Progenitor cell of endocrine pancreas (in vitro differentiated cells): Measurements from ENCODE around the gene ZNF467. TPM values are rescaled to one million over a fixed set of nuclear protein-coding genes. Genes with fewer than 3 reads are reported as not detected.

Source experiments
- DNase-seq: peaks from one replicate; pipeline ENCODE4 v3.0.0; 2021; ENCODE audit warnings: low spot score; ENCODE audit not compliant: unreplicated experiment
- H3K27ac Mint-ChIP-seq: 2 replicates; pipeline ENCODE4 v1.8.0; 2021; ENCODE audit warnings: mild to moderate bottlenecking, moderate library complexity, mixed read lengths
- H3K27me3 Mint-ChIP-seq: 2 replicates; pipeline ENCODE4 v1.8.0; 2021; ENCODE audit warnings: mixed read lengths
- H3K36me3 Mint-ChIP-seq: 2 replicates; pipeline ENCODE4 v1.8.0; 2022; ENCODE audit warnings: mixed read lengths; ENCODE audit not compliant: insufficient read depth
- H3K4me1 Mint-ChIP-seq: 2 replicates; pipeline ENCODE4 v1.8.0; 2021; ENCODE audit warnings: low read depth, mixed read lengths
- H3K4me3 Mint-ChIP-seq: 2 replicates; pipeline ENCODE4 v1.8.0; 2021; ENCODE audit warnings: low read depth, mild to moderate bottlenecking, moderate library complexity, mixed read lengths
- H3K9me3 Mint-ChIP-seq: 2 replicates; pipeline ENCODE4 v1.8.0; 2021; ENCODE audit warnings: low read depth, mixed read lengths
- total RNA-seq: library from RNA; stranded (reverse); gene quantifications from 2 replicates; pipeline ENCODE4 v1.2.1, GENCODE V29; 2021
- TF ChIP-seq, protein P1 (sequence below): fragments of 200-600 bp; sonication (generic); IDR thresholded peaks from one replicate; pipeline ENCODE4 v1.5.0; 2021; ENCODE audit warnings: antibody characterized with exemption, mild to moderate bottlenecking; ENCODE audit not compliant: unreplicated experiment

Gene ZNF467
- total RNA-seq, 1 donor from 2014 or later = 16.1 TPM

DNA sequence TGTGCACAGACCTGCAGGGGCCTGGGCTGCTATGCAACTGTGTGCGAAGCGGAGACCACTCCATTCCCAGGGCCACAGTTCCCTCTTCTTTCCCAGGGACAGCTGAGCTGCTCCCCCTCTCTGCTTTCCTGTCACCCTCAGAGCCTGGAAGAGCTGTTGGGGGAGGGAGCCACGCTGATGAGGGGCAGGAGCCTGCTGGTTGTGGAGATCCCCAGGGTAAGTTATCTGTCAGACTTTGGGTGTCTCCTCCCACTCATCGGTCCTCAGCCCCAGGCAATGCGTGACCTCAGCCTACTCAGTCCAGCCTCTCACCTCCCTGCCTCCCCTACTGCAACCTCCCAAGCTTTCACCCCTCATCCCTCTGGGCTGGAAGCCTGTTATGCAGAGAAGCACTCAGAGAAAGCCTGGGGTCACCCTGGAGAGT lies 53.5 kb downstream of the ZNF467 start:
- H3K4me3 Mint-ChIP-seq = no peak overlapping the region
- DNase-seq = no peak
- TF ChIP-seq, protein P1, sequence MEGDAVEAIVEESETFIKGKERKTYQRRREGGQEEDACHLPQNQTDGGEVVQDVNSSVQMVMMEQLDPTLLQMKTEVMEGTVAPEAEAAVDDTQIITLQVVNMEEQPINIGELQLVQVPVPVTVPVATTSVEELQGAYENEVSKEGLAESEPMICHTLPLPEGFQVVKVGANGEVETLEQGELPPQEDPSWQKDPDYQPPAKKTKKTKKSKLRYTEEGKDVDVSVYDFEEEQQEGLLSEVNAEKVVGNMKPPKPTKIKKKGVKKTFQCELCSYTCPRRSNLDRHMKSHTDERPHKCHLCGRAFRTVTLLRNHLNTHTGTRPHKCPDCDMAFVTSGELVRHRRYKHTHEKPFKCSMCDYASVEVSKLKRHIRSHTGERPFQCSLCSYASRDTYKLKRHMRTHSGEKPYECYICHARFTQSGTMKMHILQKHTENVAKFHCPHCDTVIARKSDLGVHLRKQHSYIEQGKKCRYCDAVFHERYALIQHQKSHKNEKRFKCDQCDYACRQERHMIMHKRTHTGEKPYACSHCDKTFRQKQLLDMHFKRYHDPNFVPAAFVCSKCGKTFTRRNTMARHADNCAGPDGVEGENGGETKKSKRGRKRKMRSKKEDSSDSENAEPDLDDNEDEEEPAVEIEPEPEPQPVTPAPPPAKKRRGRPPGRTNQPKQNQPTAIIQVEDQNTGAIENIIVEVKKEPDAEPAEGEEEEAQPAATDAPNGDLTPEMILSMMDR = no peak
- no peak overlapping the region for H3K27ac Mint-ChIP-seq
- no peaks in the 10 kb centered on the region for H3K27me3 Mint-ChIP-seq
- H3K9me3 Mint-ChIP-seq = no peaks in the 10 kb centered on the region
- H3K36me3 Mint-ChIP-seq = peaks cover 2% of the 10 kb centered on the region
- H3K4me1 Mint-ChIP-seq = peaks cover 20% of the 10 kb centered on the region

DNA sequence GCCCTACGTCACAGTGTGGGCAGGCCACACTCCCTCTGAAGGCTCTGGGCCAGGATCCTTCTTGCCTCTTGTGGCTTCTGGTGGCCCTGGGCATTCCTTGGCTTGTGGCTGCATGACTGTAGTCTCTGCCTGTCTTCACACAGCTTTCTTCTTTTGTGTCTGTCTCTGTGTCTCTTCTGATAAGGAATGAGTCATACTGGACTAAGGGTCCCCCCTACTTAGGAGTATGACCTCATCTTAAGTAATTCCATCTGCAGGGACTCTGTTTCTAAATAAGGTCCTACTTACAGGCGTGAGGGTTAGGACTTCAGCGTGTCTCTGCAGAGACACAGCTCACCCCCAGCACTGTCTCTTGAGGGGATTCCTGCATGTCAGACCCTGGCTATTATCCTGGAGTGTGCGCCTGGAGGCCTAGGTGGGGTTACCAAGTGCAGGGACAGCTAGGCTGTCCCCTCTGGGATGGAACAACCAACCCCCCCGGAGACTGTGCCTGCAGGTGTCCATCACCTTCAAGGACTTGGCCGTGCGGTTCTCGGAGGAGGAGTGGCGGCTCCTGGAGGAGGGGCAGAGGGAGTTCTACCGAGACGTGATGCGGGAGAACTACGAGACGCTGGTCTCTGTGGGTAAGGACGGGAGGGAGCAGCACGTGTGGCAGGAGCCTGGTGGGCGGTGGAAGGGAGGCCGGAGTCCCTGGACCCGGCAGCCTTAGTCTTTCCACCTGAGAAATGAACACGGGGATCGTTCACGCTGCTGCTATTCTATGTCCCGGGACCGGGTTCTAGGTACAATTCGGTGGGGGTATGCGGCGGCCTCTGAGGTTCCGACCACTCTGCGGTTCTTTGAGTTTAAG lies 54.1 kb downstream of the ZNF467 start:
- TF ChIP-seq, protein P1 = no peak

DNA sequence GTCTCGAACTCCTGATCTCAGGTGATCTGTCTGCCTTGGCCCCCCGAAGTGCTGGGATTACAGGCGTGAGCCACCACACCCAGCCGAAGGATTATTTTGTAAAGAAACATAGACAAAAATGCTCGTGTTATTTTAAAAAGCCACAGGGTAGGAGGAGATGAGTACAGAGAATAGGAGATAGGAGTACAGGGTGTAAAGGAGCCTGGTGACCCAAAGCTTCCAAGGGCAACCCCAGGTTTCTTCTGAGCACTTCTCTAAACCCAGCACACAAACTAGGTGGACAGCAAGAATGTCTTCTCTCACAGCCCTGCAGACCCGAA lies 54.7 kb downstream of the ZNF467 start:
- Mint-ChIP-seq H3K9me3 (no peaks in the 10 kb centered on the region), H3K4me1 (peaks cover 20% of the 10 kb centered on the region), H3K36me3 (peaks cover 2% of the 10 kb centered on the region), H3K27ac (no peak overlapping the region), H3K27me3 (no peaks in the 10 kb centered on the region), H3K4me3 (no peak overlapping the region)
- no peak for DNase-seq
- TF ChIP-seq, protein P1 = no peak

More for the DNA sequence above, 54.1 kb downstream of the ZNF467 start:
- Mint-ChIP-seq H3K4me3 (no peak overlapping the region), H3K9me3 (no peaks in the 10 kb centered on the region), H3K4me1 (peaks cover 20% of the 10 kb centered on the region), H3K27me3 (no peaks in the 10 kb centered on the region), H3K36me3 (peaks cover 2% of the 10 kb centered on the region), H3K27ac (no peak overlapping the region)
- DNase-seq = no peak

DNA sequence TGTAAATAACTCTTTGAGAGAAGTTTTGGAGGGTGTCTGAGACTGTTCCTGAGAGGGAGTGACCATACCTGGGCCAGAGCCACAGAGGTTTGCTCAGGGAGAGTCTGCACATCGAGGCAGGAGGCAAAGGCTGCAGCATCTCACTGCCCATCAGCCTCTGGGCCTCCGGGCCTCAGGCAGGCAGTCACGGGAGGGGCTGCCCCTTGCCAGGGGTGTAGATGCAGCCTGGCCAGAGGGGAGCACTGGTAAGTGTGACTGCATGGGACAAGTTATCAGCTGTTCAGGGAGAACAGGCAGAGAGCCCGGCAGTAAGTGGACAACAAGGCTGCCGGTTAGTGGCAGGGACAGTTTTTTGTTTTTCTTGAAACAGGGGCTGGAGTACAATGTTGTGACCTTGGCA lies 55.9 kb downstream of the ZNF467 start:
- DNase-seq = no peak
- H3K27ac Mint-ChIP-seq = no peak overlapping the region
- H3K27me3 Mint-ChIP-seq = no peaks in the 10 kb centered on the region
- TF ChIP-seq, protein P1 = no peak
- no peak overlapping the region for H3K4me3 Mint-ChIP-seq
- no peaks in the 10 kb centered on the region for H3K36me3 Mint-ChIP-seq
- no peaks in the 10 kb centered on the region for H3K9me3 Mint-ChIP-seq
- peaks cover 20% of the 10 kb centered on the region for H3K4me1 Mint-ChIP-seq

DNA sequence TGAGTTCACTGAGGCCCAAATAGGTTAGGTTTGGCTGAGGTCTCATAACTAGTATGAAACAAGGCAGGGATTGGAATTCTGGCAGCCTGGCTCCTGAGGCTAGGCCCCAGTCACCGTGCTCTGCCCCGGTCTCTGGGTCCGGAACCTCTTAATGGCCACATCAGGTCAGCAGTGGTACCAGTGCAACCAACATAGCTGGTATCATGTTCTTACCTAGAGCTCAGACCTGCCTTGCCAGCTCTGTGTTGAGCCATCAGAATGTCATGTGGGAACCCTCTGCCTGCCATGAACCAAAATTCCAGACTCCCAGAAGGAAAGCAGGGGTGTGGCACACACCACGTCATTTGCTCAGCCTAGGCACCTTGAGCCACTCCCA lies 56.5 kb downstream of the ZNF467 start:
- no peaks in the 10 kb centered on the region for H3K27me3 Mint-ChIP-seq
- peaks cover 20% of the 10 kb centered on the region for H3K4me1 Mint-ChIP-seq
- peak overlapping the region; percentile 80 for H3K4me3 Mint-ChIP-seq
- TF ChIP-seq, protein P1 = no peak
- no peak overlapping the region for H3K27ac Mint-ChIP-seq
- no peak for DNase-seq
- peaks cover 1% of the 10 kb centered on the region for H3K9me3 Mint-ChIP-seq
- no peaks in the 10 kb centered on the region for H3K36me3 Mint-ChIP-seq
